HG03521 (cell line): Measurements from ENCODE around the gene UNC13B.

Experiments
- ATAC-seq: cut with Tn5 transposase; IDR thresholded peaks from one replicate; pipeline ENCODE4 v1.9.1; 2021; ENCODE audit warnings: mild to moderate bottlenecking, moderate library complexity; ENCODE audit not compliant: unreplicated experiment

The UNC13B gene

DNA sequence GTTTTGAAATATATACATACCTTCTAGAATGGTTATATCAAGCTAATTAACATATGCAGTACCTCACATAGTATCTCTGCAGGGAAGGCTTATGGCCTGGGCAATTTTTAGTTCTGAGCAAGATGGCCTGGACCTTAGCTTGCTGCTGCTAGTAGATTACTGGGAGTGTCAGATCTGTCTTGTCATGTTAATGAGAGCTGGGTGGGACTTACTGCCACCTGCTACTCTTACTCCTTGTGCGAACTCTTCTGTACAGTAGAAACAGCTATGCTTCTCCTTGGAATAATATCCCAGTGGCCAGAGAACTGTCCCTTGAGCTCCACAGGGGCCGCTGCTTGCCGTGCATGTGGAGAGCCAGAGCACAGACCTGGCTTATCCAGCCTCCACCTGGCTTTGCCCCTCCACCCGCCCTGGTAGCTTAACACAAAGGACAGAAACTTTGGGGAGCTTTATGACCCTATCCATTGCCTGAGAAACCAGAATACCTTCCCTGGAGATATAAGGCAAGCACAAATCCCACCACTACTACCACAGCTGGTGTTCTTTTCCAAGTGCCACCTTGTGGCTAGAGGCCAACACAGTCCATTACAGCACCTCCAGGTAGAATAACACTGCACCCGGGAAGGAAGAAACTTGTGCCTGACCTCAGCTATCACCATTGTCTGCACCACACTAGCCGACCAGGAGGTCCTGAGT lies 253.7 kb downstream of the UNC13B start:
- ATAC-seq = no peak

DNA sequence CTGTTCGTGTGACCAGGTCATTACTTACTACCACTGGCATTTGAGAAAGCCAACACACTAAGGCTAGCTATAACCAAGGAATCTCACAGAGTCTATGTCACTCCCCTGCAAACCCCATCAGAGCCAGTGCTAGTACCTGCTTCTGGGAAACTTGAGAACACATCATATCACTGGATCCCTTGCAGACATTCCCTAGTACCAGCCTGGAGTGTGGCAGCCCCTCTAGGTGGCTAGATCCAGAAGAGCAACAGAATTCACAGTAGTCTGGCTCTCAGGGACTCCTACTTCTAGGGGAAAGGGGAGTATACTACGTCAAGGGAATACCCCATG lies 254.3 kb downstream of the UNC13B start:
- no peak for ATAC-seq

DNA sequence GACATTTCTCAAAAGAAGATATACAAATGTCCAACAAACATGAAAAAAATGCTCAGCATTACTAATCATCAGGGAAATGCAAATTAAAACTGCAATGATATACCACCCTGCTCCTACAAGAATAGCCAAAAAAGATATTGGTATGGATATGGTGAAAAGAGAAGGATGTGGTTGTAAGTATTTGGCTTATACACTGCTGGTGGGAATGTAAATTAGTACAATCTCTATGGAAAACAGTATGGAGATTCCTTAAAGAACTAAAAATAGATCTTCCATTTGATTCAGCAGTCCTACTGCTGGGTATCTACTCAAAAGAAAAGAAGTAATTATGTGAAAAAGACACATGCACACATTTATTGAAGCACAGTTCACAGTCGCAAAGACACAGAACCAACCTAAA lies 260.5 kb downstream of the UNC13B start:
- ATAC-seq = no peak

DNA sequence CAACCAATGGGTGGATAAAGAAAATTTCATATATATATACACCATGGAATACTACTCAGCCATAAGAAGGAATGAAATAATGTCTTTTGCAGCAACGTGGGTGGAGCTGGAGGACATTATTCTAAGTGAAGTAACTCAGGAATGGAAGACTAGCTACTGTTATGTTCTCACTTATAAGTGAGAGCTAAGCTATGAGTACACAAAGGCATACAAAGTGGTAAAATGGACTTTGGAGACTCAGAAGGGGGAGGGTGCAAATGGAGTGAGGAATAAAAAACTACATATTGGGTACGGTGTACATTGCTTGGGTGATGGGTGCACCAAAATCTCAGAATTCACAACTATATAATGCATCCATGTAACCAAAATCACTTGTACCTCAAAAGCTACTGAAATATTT lies 260.9 kb downstream of the UNC13B start:
- ATAC-seq = no peak

DNA sequence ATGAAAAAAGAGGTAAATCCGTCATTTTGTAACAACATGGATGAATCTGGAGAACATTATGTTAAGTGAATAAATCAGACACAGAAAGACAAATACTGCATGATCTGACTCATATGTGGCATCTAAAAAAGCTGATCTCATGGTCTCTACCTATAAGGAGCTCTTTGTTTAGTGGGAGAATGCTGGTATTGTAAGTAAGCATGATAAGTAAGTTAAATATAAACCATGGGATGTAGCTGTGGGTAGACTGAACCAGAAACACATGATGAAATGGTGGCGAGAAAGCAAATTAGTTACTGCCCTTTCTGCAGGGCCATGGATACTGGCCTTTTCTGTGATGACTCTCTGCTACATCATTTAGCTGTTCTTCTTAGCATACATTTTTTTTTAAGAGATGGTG lies 261.7 kb downstream of the UNC13B start:
- no peak for ATAC-seq

DNA sequence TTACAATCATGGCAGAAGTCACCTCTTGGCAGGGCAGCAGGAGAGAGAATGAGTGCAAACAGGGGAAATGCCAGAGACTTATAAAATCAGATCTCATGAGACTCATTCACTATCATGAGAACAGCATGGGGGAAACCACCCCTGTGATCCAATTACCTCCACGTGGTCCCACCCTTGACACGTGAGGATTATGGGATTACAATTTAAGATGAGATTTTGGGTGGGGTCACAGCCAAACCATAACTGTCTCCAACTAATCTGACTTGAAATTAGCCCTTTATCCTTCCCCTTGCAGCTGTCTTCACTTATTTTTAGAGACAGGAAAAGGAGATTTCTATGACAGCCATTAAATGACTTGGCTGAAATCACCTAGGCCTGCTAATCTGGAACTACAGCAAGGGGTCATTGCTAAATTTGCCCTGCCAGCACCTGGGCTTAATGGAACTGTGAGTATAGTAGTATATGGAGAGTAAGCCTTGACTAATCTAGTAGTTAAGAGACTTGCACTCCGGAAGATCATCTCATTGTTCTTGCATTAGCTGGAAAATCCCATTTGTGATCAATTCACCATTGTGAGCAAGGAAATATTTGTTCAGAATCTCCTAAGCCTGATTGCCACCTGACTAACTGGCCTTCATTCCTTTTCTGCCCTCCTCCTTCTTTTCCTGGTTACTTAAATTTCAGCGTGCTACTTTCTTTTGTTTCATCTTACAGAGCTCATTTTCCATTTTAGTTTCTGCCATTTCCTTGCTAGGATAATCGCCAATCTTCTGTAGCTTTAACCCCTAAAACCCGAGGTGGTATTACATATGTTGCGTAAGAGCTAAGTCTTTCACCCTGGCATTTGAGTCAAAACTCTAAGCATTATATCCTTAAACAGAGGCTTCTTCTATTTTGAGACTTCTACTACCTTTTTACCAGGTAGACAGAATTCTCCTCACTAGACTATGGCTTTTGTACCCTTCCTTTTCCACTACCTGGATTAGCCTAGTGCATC lies 262.8 kb downstream of the UNC13B start:
- ATAC-seq = no peak

DNA sequence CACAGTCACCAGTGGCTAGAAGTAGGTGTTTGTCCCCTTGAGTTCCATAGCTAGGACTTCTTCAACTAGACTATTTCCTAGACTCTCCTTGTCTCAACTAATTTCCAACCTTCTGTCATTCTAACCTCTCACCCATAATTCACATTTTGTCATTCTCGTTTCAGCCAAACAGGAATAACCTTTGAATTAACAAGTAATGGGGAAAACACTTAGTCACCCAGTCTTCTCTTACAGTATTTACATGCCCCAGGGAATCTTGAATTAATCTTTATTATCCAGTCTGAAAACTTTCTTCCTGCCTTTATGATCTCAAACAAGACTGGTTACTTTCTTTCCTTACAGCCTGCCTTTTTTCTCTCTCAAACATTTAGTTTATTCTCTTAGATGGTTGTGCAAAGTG lies 264.8 kb downstream of the UNC13B start:
- no peak for ATAC-seq

DNA sequence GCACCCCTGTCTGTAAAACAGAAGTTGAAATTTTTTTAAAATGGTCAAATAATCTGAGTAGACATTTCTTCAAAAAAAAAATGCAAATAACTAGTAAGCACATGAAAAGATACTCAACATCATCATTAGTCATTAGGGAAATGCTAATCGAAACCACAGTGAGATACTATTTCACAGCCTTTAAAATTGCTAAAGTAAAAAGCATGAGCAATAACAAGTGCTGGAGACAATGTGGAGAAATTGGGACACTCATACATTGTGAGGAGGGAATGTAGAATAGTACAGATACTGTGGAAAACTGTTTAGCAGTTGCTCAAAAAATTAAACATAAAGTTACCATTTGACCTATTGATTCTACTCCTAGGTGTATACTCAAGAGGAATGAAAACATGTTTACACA lies 269.7 kb downstream of the UNC13B start:
- no peak for ATAC-seq

DNA sequence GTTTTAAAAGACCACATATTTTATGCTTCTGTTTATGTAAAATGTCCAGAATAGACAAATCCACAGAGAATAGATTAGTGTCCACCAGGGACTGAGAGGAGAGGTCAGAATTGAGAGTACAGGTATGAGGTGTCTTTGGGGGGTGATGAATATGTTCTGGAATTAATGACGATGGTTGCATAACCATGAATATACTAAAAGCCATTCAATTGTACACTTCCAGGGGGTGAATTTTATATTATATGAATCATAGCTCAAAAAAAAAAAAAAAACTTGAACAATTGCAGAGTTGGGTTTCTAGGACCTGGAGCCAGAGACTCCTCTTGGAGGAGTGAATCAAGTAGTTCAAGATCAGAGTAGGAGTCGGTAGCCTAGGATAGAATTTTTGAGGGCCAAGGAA lies 270.3 kb downstream of the UNC13B start:
- ATAC-seq = no peak

DNA sequence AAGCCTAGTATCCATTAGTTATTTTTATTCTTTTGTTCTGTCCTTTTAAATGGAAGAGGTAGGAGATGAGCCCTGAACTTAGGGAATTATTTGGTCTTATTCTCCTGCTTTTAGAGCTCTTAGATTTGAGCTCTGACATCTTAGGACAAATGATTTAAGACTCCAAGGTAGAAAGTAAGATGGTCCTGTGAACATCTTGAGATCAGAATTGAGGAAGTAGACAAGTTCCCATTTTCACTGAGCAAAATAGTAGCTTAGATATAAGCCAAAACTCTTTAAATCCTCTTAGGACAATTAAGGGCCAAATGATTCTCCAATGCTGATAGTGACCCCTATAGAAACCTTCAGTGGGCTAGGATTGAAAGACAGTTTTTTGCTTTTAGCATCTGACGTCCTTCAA lies 275.1 kb downstream of the UNC13B start:
- no peak for ATAC-seq

DNA sequence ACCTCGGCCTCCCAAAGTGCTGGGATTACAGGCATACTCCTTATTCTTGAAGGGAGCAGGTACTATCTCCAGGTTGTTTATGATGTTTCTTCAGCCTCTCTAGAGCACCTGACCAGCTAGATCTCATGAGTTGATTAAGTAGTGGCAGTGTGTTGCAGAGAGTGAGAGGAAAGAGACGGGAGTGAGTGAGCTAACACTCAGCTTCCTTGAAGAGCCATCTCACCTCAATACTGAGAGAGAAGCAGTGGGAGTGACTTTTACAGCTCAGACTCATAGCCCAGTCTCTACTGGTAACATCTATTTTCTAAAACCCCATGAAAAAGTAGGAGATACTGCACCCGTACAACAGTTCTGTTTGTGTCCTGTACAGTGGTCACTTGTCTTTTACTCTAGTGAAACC lies 284.2 kb downstream of the UNC13B start:
- ATAC-seq = no peak

DNA sequence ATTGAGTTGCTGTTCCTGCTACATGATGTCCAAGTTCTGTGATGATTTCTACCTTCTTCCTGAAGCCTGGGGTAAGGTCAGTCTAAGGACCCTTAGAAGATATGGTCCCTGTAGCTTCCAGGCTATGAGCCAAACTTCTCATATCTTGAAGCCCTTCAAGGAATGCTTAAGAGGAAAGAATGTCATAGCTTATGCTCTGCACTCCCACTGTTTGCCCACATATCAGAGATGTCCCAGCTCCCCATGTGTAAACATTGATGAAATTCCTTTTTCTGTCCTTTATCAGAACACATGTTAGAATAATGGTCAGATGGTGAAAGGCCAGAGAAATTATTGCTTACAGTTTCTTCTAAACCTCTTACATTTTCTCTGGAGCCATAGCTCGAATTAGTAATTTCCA lies 286.7 kb downstream of the UNC13B start:
- ATAC-seq = no peak

DNA sequence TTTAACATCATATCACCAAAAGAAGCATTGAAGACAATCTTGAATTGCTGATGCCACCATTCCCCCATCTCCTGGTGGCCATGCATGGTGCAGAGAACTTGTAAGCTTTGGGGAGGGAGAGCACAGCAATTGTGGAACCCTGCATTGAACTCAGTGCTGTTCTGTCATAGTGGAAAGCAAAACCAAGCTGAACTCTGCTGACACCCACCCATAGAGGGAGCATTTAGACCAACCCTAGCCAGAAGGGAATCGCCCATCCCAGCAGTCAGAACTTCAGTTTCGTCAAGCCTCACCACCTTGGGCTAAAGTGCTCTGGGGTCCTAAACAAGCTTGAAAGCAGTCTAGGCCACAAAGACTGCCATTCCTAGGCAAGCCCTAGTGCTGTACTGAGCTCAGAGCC lies 290.7 kb downstream of the UNC13B start:
- ATAC-seq = no peak

DNA sequence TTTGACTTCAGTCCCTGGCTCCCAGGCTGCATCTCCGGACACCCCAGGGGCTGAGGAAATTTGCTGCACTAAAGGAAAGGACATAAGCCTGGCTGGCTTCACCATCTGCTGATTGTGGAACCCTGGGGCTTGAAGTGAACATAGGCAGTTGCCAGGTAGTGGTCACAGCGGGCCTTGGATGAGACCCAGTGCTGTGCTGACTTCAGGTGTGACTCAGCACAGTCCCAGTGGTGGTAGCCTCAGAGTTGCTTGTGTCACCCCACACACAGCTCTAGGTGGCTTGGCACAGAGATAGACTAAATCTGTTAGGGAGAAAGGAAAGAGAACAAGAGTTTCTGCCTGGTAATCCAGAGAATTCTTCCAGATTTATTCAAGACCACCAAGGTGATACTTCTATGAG lies 292.0 kb downstream of the UNC13B start:
- no peak for ATAC-seq
